Stomach (tissue), 4 donors: Measurements from ENCODE around the gene LYL1.

Source experiments
- CTCF ChIP-seq, 7 experiments: fragments of 450-650 bp in 4 of 7; fragments of 200-600 bp in 3 of 7; sonication (generic) in 3 of 7; IDR thresholded peaks; one replicate each; pipeline ENCODE4 v1.5.1; 2016 to 2019; ENCODE audit warnings: antibody characterized with exemption in 7 of 7, control low read depth in 2 of 7, mild to moderate bottlenecking in 1 of 7
- EP300 ChIP-seq: sonication (generic); formaldehyde crosslinking; IDR thresholded peaks from one replicate; pipeline ENCODE4 v1.6.1; 2017; ENCODE audit warnings: antibody characterized with exemption
- POLR2A ChIP-seq, 4 donors: fragments of 450-650 bp; IDR thresholded peaks; one replicate each; pipeline ENCODE4 v1.6.1; 2016; ENCODE audit warnings: antibody characterized with exemption in 4 of 4, control low read depth in 2 of 4, mild to moderate bottlenecking in 1 of 4, moderate library complexity in 1 of 4
- POLR2AphosphoS5 ChIP-seq, 3 donors: sonication (generic); formaldehyde crosslinking; IDR thresholded peaks; one replicate each; pipeline ENCODE4 v1.6.1; 2016; ENCODE audit warnings: antibody characterized with exemption in 3 of 3

GRCh38 chr19:13095934-13096927, 6.4 kb downstream of the LYL1 start:
- TF ChIP-seq CTCF (IDR thresholded peaks at IDR 0.05) (no peak), POLR2A (IDR thresholded peaks at IDR 0.05) (no peak), POLR2AphosphoS5 (IDR thresholded peaks at IDR 0.05) (no peak), EP300 (no peak)
